HEK293 (cell line): ENCODE results near the gene PITPNC1.

Source experiments
- CTCF ChIA-PET: fragments of 350-600 bp; formaldehyde crosslinking; extraction: SDS; loops from one replicate; lab custom pipeline; 2021; ENCODE audit warnings: antibody characterized with exemption; lab: Yijun Ruan, JAX
- POLR2A ChIA-PET: fragments of 300-600 bp; formaldehyde crosslinking; extraction: SDS; loops from one replicate; lab custom pipeline; 2020; ENCODE audit warnings: antibody characterized with exemption, inconsistent platforms; lab: Yijun Ruan, JAX
- H3K27ac ChIP-seq: fragments of 200-500 bp; sonication (Bioruptor generic); 2 replicates; pipeline ENCODE4 v1.5.1; 2014; ENCODE audit warnings: low read depth, low read length, control low read depth, inconsistent platforms; ENCODE audit errors: extremely low read depth
- H3K36me3 ChIP-seq, 2 experiments: fragments of 200-500 bp in 1 of 2; sonication (Bioruptor generic) in 1 of 2; 1 replicate in 1 of 2; 2 replicates in 1 of 2; pipeline ENCODE4 v1.5.1; 2014 to 2017; ENCODE audit warnings: inconsistent platforms in 2 of 2, low read length in 2 of 2; ENCODE audit not compliant: control insufficient read depth in 2 of 2, insufficient read depth in 1 of 2
- H3K4me1 ChIP-seq: fragments of 200-500 bp; sonication (Bioruptor generic); 2 replicates; pipeline ENCODE4 v1.5.1; 2014; ENCODE audit warnings: mild to moderate bottlenecking, low read length, inconsistent platforms; ENCODE audit not compliant: control insufficient read depth, insufficient read depth
- H3K4me3 ChIP-seq: 2 replicates; pipeline ENCODE4 v1.5.1; 2011; ENCODE audit warnings: low read depth, mild to moderate bottlenecking, control low read depth, low read length, moderate library complexity
- H3K9me3 ChIP-seq: fragments of 200-500 bp; sonication (Bioruptor generic); 2 replicates; pipeline ENCODE4 v1.5.1; 2014; ENCODE audit warnings: low read depth, low read length, inconsistent platforms; ENCODE audit not compliant: control insufficient read depth, insufficient read depth
- FEZF1 ChIP-seq: fragments of 450-650 bp; formaldehyde crosslinking; IDR thresholded peaks from 2 replicates; pipeline ENCODE4 v1.5.1; 2016; ENCODE audit warnings: missing biosample characterization, missing genetic modification characterization
- KLF9 ChIP-seq: fragments of 450-650 bp; formaldehyde crosslinking; IDR thresholded peaks from 2 replicates; pipeline ENCODE4 v1.5.1; 2016; ENCODE audit warnings: missing biosample characterization, missing genetic modification characterization, low read depth
- ZBTB17 ChIP-seq: fragments of 450-650 bp; formaldehyde crosslinking; IDR thresholded peaks from 2 replicates; pipeline ENCODE4 v1.5.1; 2016; ENCODE audit warnings: missing biosample characterization, missing genetic modification characterization
- ZBTB7A ChIP-seq: fragments of 450-650 bp; formaldehyde crosslinking; IDR thresholded peaks from 2 replicates; pipeline ENCODE4 v1.5.1; 2016; ENCODE audit warnings: low read depth, missing biosample characterization, missing genetic modification characterization
- ZFHX2 ChIP-seq: fragments of 450-650 bp; formaldehyde crosslinking; conservative IDR thresholded peaks from 2 replicates; pipeline ENCODE4 v1.5.1; 2016; ENCODE audit warnings: missing biosample characterization, missing genetic modification characterization
- ZNF157 ChIP-seq: fragments of 450-650 bp; formaldehyde crosslinking; IDR thresholded peaks from 2 replicates; pipeline ENCODE4 v1.5.1; 2016; ENCODE audit warnings: missing biosample characterization, missing genetic modification characterization
- ZNF16 ChIP-seq: fragments of 450-650 bp; formaldehyde crosslinking; IDR thresholded peaks from 2 replicates; pipeline ENCODE4 v1.5.1; 2016; ENCODE audit warnings: low read depth, missing biosample characterization, missing genetic modification characterization
- ZNF174 ChIP-seq: fragments of 450-650 bp; formaldehyde crosslinking; IDR thresholded peaks from 2 replicates; pipeline ENCODE4 v1.5.0; 2017; ENCODE audit warnings: missing biosample characterization, mild to moderate bottlenecking, missing genetic modification characterization
- ZNF274 ChIP-seq, 2 experiments: fragments of 200-500 bp in 1 of 2; fragments of 450-650 bp in 1 of 2; sonication (Bioruptor generic) in 1 of 2; formaldehyde crosslinking in 1 of 2; IDR thresholded peaks; 2 replicates each; pipeline versions ENCODE4 v1.5.1 to v1.6.1; 2014 to 2016; ENCODE audit warnings: borderline replicate concordance in 1 of 2, inconsistent platforms in 1 of 2, low read length in 1 of 2, missing biosample characterization in 1 of 2, missing genetic modification characterization in 1 of 2
- ZNF280D ChIP-seq: fragments of 450-650 bp; formaldehyde crosslinking; IDR thresholded peaks from 2 replicates; pipeline ENCODE4 v1.5.1; 2016; ENCODE audit warnings: missing biosample characterization, missing genetic modification characterization
- ZNF362 ChIP-seq: fragments of 450-650 bp; formaldehyde crosslinking; IDR thresholded peaks from 2 replicates; pipeline ENCODE4 v1.5.1; 2016; ENCODE audit warnings: missing biosample characterization, missing genetic modification characterization
- ZNF37A ChIP-seq: fragments of 450-650 bp; IDR thresholded peaks from 2 replicates; pipeline ENCODE4 v1.5.1; 2018; ENCODE audit warnings: missing biosample characterization, missing genetic modification characterization
- ZNF555 ChIP-seq: fragments of 450-650 bp; formaldehyde crosslinking; conservative IDR thresholded peaks from 2 replicates; pipeline ENCODE4 v1.5.1; 2017; ENCODE audit warnings: missing biosample characterization, mild to moderate bottlenecking, missing genetic modification characterization, inconsistent platforms
- ZNF560 ChIP-seq: fragments of 450-650 bp; formaldehyde crosslinking; IDR thresholded peaks from 2 replicates; pipeline ENCODE4 v1.5.1; 2017; ENCODE audit warnings: missing biosample characterization, missing genetic modification characterization, borderline replicate concordance
- ZNF629 ChIP-seq: fragments of 450-650 bp; formaldehyde crosslinking; IDR thresholded peaks from 2 replicates; pipeline ENCODE4 v1.5.1; 2017; ENCODE audit warnings: missing biosample characterization, missing genetic modification characterization
- ZNF670 ChIP-seq: fragments of 450-650 bp; formaldehyde crosslinking; IDR thresholded peaks from 2 replicates; pipeline ENCODE4 v1.5.1; 2016; ENCODE audit warnings: missing biosample characterization, missing genetic modification characterization, low read depth
- ZNF704 ChIP-seq: fragments of 450-650 bp; formaldehyde crosslinking; IDR thresholded peaks from 2 replicates; pipeline ENCODE4 v1.5.1; 2016; ENCODE audit warnings: missing biosample characterization, missing genetic modification characterization
- ZNF785 ChIP-seq: fragments of 450-650 bp; formaldehyde crosslinking; IDR thresholded peaks from 2 replicates; pipeline ENCODE4 v1.5.1; 2016; ENCODE audit warnings: missing biosample characterization, missing genetic modification characterization
- ZNF843 ChIP-seq: fragments of 450-650 bp; formaldehyde crosslinking; IDR thresholded peaks from 2 replicates; pipeline ENCODE4 v1.5.1; 2016; ENCODE audit warnings: missing biosample characterization, missing genetic modification characterization
- ZSCAN16 ChIP-seq: fragments of 450-650 bp; formaldehyde crosslinking; IDR thresholded peaks from 2 replicates; pipeline ENCODE4 v1.5.1; 2016; ENCODE audit warnings: missing biosample characterization, missing genetic modification characterization
- TF ChIP-seq, protein P1 (sequence below): fragments of 450-650 bp; formaldehyde crosslinking; IDR thresholded peaks from 2 replicates; pipeline ENCODE4 v1.5.1; 2016; ENCODE audit warnings: missing biosample characterization, missing genetic modification characterization
- TF ChIP-seq, protein P2 (sequence below): fragments of 450-650 bp; formaldehyde crosslinking; IDR thresholded peaks from 2 replicates; pipeline ENCODE4 v1.5.1; 2017; ENCODE audit warnings: missing biosample characterization, missing genetic modification characterization
- TF ChIP-seq, protein P3 (sequence below): fragments of 450-650 bp; formaldehyde crosslinking; IDR thresholded peaks from 2 replicates; pipeline ENCODE4 v1.5.1; 2016; ENCODE audit warnings: missing biosample characterization, missing genetic modification characterization, low read depth
- TF ChIP-seq, protein P4 (sequence below): fragments of 450-650 bp; formaldehyde crosslinking; IDR thresholded peaks from 2 replicates; pipeline ENCODE4 v1.5.1; 2016; ENCODE audit warnings: missing biosample characterization, missing genetic modification characterization

Gene PITPNC1

GRCh38 chr17:67582673-67583081 lies 205.6 kb downstream of the PITPNC1 start:
- peak overlapping the region; percentile 34 for H3K27ac ChIP-seq
- CTCF ChIA-PET = interaction anchor here (0.6 kb wide), 1 partner anchor 93 kb away, joined by 3 read pairs; no protein-coding TSS in a partner anchor
- TF ChIP-seq ZNF843 (tag by site-specific recombination) = peak; percentile 63
- TF ChIP-seq ZNF362 = no peak
- no peak for TF ChIP-seq ZNF560
- TF ChIP-seq ZNF555 (tag by site-specific recombination) = no peak
- no peak for TF ChIP-seq ZNF785 (tag by site-specific recombination)
- no peak for TF ChIP-seq KLF9 (tag by site-specific recombination)
- TF ChIP-seq ZNF174 (tag by site-specific recombination) = no peak
- no peak for TF ChIP-seq ZNF670 (tag by site-specific recombination)
- TF ChIP-seq ZNF37A (tag by site-specific recombination) = no peak
- TF ChIP-seq ZNF629 = no peak
- no peak for TF ChIP-seq ZFHX2 (tag by site-specific recombination)
- no peak for TF ChIP-seq ZSCAN16
- TF ChIP-seq ZNF157 (tag by site-specific recombination) = no peak
- TF ChIP-seq ZBTB7A (tag by site-specific recombination) = no peak
- no peak for TF ChIP-seq ZNF280D (tag by site-specific recombination)
- peak; percentile 61 for TF ChIP-seq FEZF1
- TF ChIP-seq ZNF704 (tag by site-specific recombination) = no peak
- TF ChIP-seq, protein P1, sequence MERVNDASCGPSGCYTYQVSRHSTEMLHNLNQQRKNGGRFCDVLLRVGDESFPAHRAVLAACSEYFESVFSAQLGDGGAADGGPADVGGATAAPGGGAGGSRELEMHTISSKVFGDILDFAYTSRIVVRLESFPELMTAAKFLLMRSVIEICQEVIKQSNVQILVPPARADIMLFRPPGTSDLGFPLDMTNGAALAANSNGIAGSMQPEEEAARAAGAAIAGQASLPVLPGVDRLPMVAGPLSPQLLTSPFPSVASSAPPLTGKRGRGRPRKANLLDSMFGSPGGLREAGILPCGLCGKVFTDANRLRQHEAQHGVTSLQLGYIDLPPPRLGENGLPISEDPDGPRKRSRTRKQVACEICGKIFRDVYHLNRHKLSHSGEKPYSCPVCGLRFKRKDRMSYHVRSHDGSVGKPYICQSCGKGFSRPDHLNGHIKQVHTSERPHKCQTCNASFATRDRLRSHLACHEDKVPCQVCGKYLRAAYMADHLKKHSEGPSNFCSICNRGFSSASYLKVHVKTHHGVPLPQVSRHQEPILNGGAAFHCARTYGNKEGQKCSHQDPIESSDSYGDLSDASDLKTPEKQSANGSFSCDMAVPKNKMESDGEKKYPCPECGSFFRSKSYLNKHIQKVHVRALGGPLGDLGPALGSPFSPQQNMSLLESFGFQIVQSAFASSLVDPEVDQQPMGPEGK = no peak
- no peak; the same call in 1 of the 2 replicates for TF ChIP-seq ZBTB17 (tag by site-specific recombination)
- TF ChIP-seq, protein P2, sequence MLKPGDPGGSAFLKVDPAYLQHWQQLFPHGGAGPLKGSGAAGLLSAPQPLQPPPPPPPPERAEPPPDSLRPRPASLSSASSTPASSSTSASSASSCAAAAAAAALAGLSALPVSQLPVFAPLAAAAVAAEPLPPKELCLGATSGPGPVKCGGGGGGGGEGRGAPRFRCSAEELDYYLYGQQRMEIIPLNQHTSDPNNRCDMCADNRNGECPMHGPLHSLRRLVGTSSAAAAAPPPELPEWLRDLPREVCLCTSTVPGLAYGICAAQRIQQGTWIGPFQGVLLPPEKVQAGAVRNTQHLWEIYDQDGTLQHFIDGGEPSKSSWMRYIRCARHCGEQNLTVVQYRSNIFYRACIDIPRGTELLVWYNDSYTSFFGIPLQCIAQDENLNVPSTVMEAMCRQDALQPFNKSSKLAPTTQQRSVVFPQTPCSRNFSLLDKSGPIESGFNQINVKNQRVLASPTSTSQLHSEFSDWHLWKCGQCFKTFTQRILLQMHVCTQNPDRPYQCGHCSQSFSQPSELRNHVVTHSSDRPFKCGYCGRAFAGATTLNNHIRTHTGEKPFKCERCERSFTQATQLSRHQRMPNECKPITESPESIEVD = peak; percentile 63
- TF ChIP-seq ZNF274 (IDR thresholded peaks at IDR 0.05; ENCODE audit: low read length) = no peak
- TF ChIP-seq ZNF274 (tag by site-specific recombination; IDR thresholded peaks at IDR 0.05; ENCODE audit: borderline replicate concordance) = no peak
- no peak for TF ChIP-seq ZNF16 (tag by site-specific recombination)
- TF ChIP-seq, protein P3, sequence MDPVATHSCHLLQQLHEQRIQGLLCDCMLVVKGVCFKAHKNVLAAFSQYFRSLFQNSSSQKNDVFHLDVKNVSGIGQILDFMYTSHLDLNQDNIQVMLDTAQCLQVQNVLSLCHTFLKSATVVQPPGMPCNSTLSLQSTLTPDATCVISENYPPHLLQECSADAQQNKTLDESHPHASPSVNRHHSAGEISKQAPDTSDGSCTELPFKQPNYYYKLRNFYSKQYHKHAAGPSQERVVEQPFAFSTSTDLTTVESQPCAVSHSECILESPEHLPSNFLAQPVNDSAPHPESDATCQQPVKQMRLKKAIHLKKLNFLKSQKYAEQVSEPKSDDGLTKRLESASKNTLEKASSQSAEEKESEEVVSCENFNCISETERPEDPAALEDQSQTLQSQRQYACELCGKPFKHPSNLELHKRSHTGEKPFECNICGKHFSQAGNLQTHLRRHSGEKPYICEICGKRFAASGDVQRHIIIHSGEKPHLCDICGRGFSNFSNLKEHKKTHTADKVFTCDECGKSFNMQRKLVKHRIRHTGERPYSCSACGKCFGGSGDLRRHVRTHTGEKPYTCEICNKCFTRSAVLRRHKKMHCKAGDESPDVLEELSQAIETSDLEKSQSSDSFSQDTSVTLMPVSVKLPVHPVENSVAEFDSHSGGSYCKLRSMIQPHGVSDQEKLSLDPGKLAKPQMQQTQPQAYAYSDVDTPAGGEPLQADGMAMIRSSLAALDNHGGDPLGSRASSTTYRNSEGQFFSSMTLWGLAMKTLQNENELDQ (tag by site-specific recombination) = no peak
- TF ChIP-seq, protein P4, sequence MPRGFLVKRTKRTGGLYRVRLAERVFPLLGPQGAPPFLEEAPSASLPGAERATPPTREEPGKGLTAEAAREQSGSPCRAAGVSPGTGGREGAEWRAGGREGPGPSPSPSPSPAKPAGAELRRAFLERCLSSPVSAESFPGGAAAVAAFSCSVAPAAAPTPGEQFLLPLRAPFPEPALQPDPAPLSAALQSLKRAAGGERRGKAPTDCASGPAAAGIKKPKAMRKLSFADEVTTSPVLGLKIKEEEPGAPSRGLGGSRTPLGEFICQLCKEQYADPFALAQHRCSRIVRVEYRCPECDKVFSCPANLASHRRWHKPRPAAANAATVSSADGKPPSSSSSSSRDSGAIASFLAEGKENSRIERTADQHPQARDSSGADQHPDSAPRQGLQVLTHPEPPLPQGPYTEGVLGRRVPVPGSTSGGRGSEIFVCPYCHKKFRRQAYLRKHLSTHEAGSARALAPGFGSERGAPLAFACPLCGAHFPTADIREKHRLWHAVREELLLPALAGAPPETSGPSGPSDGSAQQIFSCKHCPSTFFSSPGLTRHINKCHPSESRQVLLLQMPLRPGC (tag by site-specific recombination) = no peak

More at GRCh38 chr17:67582673-67583081, 205.6 kb downstream of the PITPNC1 start:
- no peaks in the 10 kb centered on the region for H3K9me3 ChIP-seq
- POLR2A ChIA-PET = no interaction called here
- peaks cover 20% of the 10 kb centered on the region for H3K4me1 ChIP-seq
- H3K36me3 ChIP-seq = no peaks in the 10 kb centered on the region; a peak in 1 of 3 replicates
- no peak overlapping the region for H3K4me3 ChIP-seq
